KMS-11 (cell line): ENCODE measurements around the gene FRYL.
"Not testable (repeated sequence)": the region's sequence is repeated elsewhere in the genome, so short reads cannot be mapped to it uniquely, and the experiment has no call there.

Experiments used
- H2AFZ ChIP-seq: fragments of 200-600 bp; sonication (generic); 2 replicates; pipeline ENCODE4 v1.6.1; 2016; ENCODE audit warnings: antibody characterized with exemption, mixed run types, low read depth
- H3K27ac ChIP-seq: fragments of 200-600 bp; sonication (generic); 2 replicates; pipeline ENCODE4 v1.6.1; 2016; ENCODE audit warnings: mild to moderate bottlenecking, mixed run types
- H3K27me3 ChIP-seq: fragments of 200-600 bp; sonication (generic); 2 replicates; pipeline ENCODE4 v1.6.1; 2017; ENCODE audit warnings: mild to moderate bottlenecking, low read depth, mixed run types, moderate library complexity; ENCODE audit not compliant: insufficient read depth
- H3K36me3 ChIP-seq: fragments of 200-600 bp; sonication (generic); 2 replicates; pipeline ENCODE4 v1.6.1; 2017; ENCODE audit warnings: mild to moderate bottlenecking, mixed run types; ENCODE audit not compliant: insufficient read depth
- H3K4me1 ChIP-seq: fragments of 200-600 bp; sonication (generic); 2 replicates; pipeline ENCODE4 v1.6.1; 2016; ENCODE audit warnings: mild to moderate bottlenecking, low read depth, mixed run types; ENCODE audit not compliant: poor library complexity, severe bottlenecking
- H3K4me2 ChIP-seq: fragments of 200-600 bp; sonication (generic); 2 replicates; pipeline ENCODE4 v1.7.0; 2016; ENCODE audit warnings: mild to moderate bottlenecking, mixed run types
- H3K4me3 ChIP-seq: fragments of 200-600 bp; sonication (generic); IDR thresholded peaks from 2 replicates; pipeline ENCODE4 v1.6.1; 2017; ENCODE audit warnings: low read depth, low read length, mixed read lengths; ENCODE audit not compliant: insufficient read depth
- H3K79me2 ChIP-seq: fragments of 200-600 bp; sonication (generic); 2 replicates; pipeline ENCODE4 v1.6.1; 2016; ENCODE audit warnings: low read depth, mixed run types; ENCODE audit not compliant: insufficient read depth
- H3K9ac ChIP-seq: fragments of 200-600 bp; sonication (generic); 2 replicates; pipeline ENCODE4 v1.6.1; 2016; ENCODE audit warnings: mild to moderate bottlenecking, mixed run types
- H4K20me1 ChIP-seq: fragments of 200-600 bp; sonication (generic); 2 replicates; pipeline ENCODE4 v1.6.1; 2016; ENCODE audit warnings: mild to moderate bottlenecking, mixed run types; ENCODE audit not compliant: insufficient read depth
- CTCF ChIP-seq: fragments of 200-600 bp; sonication (generic); conservative IDR thresholded peaks from 2 replicates; pipeline ENCODE4 v1.6.1; 2017; ENCODE audit warnings: low read depth, mild to moderate bottlenecking, antibody characterized with exemption, low read length, moderate library complexity, mixed read lengths

FRYL gene

GRCh38 chr4:48738856-48739255, 41.2 kb downstream of the FRYL start:
- H3K4me1 ChIP-seq: peaks cover 40% of the 10 kb centered on the region
- no peak overlapping the region for H3K9ac ChIP-seq
- no peak overlapping the region for H3K4me3 ChIP-seq
- H2AFZ ChIP-seq: no peak overlapping the region
- TF ChIP-seq CTCF: no peak
- no peaks in the 10 kb centered on the region for H3K27me3 ChIP-seq
- no peak overlapping the region for H3K27ac ChIP-seq
- H3K36me3 ChIP-seq: no peaks in the 10 kb centered on the region
- H4K20me1 ChIP-seq: peaks cover 5% of the 10 kb centered on the region
- H3K79me2 ChIP-seq: peaks cover 86% of the 10 kb centered on the region
- H3K4me2 ChIP-seq: no peak overlapping the region

- Histone ChIP-seq H3K79me2 (peaks cover 98% of the 10 kb centered on the region), H3K4me1 (peaks cover 31% of the 10 kb centered on the region), H4K20me1 (peaks cover 23% of the 10 kb centered on the region; the same call in 1 of the 2 replicates)
- not testable (repeated sequence) for H3K9ac ChIP-seq, H3K27ac ChIP-seq, H2AFZ ChIP-seq, H3K4me2 ChIP-seq, H3K27me3 ChIP-seq, H3K4me3 ChIP-seq, H3K36me3 ChIP-seq
Observed at GRCh38 chr4:48728906-48729496, 51.1 kb downstream of the FRYL start.

GRCh38 chr4:48727666-48728459, 52.2 kb downstream of the FRYL start:
- H3K27ac ChIP-seq: no peak overlapping the region
- H3K9ac ChIP-seq: no peak overlapping the region
- peaks cover 38% of the 10 kb centered on the region for H3K4me1 ChIP-seq
- H3K36me3 ChIP-seq: no peaks in the 10 kb centered on the region
- no peak overlapping the region for H2AFZ ChIP-seq
- TF ChIP-seq CTCF: no peak
- H3K4me3 ChIP-seq: no peak overlapping the region
- peaks cover 95% of the 10 kb centered on the region for H3K79me2 ChIP-seq
- peaks cover 23% of the 10 kb centered on the region; the same call in 1 of the 2 replicates for H4K20me1 ChIP-seq
- H3K4me2 ChIP-seq: no peak overlapping the region
- H3K27me3 ChIP-seq: no peaks in the 10 kb centered on the region

- Histone ChIP-seq H4K20me1 (peaks cover 23% of the 10 kb centered on the region; the same call in 1 of the 2 replicates), H3K27me3 (no peaks in the 10 kb centered on the region), H3K4me3 (no peak overlapping the region), H3K27ac (no peak overlapping the region), H3K79me2 (peaks cover 97% of the 10 kb centered on the region), H3K36me3 (no peaks in the 10 kb centered on the region), H2AFZ (no peak overlapping the region), H3K9ac (no peak overlapping the region), H3K4me1 (peaks cover 49% of the 10 kb centered on the region), H3K4me2 (no peak overlapping the region)
- TF ChIP-seq CTCF: no peak
Observed at GRCh38 chr4:48725414-48725813, 54.7 kb downstream of the FRYL start.
